Body of pancreas (tissue), 4 donors: Measurements from ENCODE around the gene WARS2. TPM values are rescaled to one million over a fixed set of nuclear protein-coding genes. Genes with fewer than 3 reads are reported as not detected.

Experiments
- ATAC-seq: fragments of 150-250 bp; one replicate; pipeline ENCODE4 v1.9.1; 2016
- DNase-seq, 4 donors: peaks; one replicate each; pipeline ENCODE4 v3.0.0-alpha.2; 2019
- H3K27ac ChIP-seq, 4 donors: fragments of 200-600 bp; sonication (generic); 1 replicate in 3 of 4; 2 replicates in 1 of 4; pipeline versions ENCODE4 v1.5.1 to v1.6.1; 2016 to 2019; ENCODE audit warnings: mild to moderate bottlenecking in 1 of 4, mixed read lengths in 1 of 4, moderate library complexity in 1 of 4
- H3K27me3 ChIP-seq, 2 donors: fragments of 200-600 bp; sonication (generic); one replicate each; pipeline ENCODE4 v1.6.0; 2016; ENCODE audit warnings: mild to moderate bottlenecking in 1 of 2
- H3K36me3 ChIP-seq, 2 donors: fragments of 200-600 bp; sonication (generic); replicated peaks in 1 of 2; 2 replicates each; pipeline ENCODE4 v1.5.1; 2016; ENCODE audit warnings: low read depth in 2 of 2; ENCODE audit not compliant: insufficient read depth in 1 of 2
- H3K4me1 ChIP-seq: fragments of 200-600 bp; sonication (generic); one replicate; pipeline ENCODE4 v1.6.0; 2016
- H3K4me3 ChIP-seq, 2 donors: fragments of 200-600 bp; sonication (generic); 1 replicate in 1 of 2; 2 replicates in 1 of 2; pipeline ENCODE4 v1.5.1; 2016 to 2019
- H3K9me3 ChIP-seq, 3 donors: fragments of 200-600 bp; sonication (generic); 1 replicate in 2 of 3; 2 replicates in 1 of 3; pipeline ENCODE4 v1.5.1; 2016
- CTCF ChIP-seq, 7 experiments: fragments of 450-650 bp in 4 of 7; fragments of 200-600 bp in 3 of 7; sonication (generic) in 3 of 7; IDR thresholded peaks; one replicate each; pipeline ENCODE4 v1.5.1; 2016 to 2019; ENCODE audit warnings: antibody characterized with exemption in 7 of 7
- POLR2A ChIP-seq, 3 donors: fragments of 450-650 bp; IDR thresholded peaks; one replicate each; pipeline ENCODE4 v1.6.1; 2016; ENCODE audit warnings: antibody characterized with exemption in 3 of 3, mild to moderate bottlenecking in 2 of 3
- WGBS, 2 donors: methylation state at CpG; one replicate each; pipeline ENCODE4 v1.1.5; 2017; 5-methylcytosine and 5-hydroxymethylcytosine counted together
- intact Hi-C: fragments of 100-400 bp; cut with DNase I; formaldehyde crosslinking; loops from one replicate; pipeline ENCODE4 v1.15.1; 2023
- total RNA-seq, 2 donors: library from RNA; depleted of rRNA; stranded (reverse); fragments of >200 nt; gene quantifications; one replicate each; pipeline ENCODE4 v1.1.0, GENCODE V29; 2016

WARS2 gene
- total RNA-seq, 2 donors from 2014 or later: 4.9 to 11.7 TPM

DNA sequence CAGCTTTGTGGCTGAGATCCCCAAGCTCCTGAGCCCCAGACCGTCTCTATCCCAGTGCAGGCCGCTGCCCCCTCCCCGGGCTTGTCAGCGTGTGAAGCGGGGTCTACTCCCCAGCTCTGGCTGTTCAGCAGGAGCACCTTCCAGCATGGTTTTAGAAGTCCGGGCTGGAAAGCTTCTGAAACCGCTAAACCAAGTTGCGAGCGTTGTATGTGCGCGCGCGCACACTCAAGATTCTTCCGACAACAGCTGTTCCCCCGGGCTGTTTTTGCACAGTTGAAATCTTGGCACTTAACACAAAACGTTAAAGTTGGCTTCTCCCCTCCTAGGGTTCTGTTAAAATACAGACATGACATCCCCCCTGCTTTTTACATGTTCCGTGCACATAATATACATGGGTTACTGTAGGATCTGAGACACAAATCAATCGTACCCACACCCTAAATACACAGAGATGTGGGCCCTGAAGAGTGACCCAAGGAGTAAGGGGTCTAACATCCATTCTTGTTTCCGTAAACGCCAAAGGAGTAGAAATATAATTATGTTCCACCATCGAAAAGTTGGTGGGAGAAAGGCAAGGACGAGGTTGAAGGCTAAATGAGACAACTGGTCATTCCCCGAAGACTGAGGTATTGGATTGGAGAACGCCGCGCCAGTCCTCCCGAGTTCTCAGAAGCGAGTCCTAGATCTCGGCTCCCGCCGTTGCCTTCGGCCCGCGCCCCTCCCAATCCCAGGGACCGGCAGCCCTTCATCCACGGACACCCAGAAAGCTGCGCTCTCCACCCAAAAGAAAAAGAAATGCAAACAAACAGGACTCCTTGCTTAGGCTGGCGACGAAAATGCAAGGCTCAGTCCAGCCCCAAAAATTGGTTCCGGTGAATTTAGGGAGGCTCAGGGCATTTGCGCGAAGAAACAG, 153.6 kb downstream of the WARS2 start:
- intact Hi-C loops: no loop called here
- DNase-seq: no peak
- no peak for ATAC-seq
- Histone ChIP-seq H3K27ac (no peak overlapping the region), H3K36me3 (no peaks in the 10 kb centered on the region), H3K27me3 (peaks cover 4 to 82% of the 10 kb centered on the region in 2 donors), H3K9me3 (peaks cover 0 to 5% (median 0%) of the 10 kb centered on the region in 3 donors), H3K4me1 (peaks cover 37% of the 10 kb centered on the region), H3K4me3 (peak overlapping the region in 1 of 2 donors; percentile 31)
- WGBS, 2 donors: 12 to 23% methylated on average over 38 to 42 of the region's 42 CpGs
- TF ChIP-seq CTCF (IDR thresholded peaks at IDR 0.05) (no peak), POLR2A (IDR thresholded peaks at IDR 0.05) (no peak)

- 13 to 19% methylated on average over 34 of the region's 34 CpGs for WGBS, 2 donors
- DNase-seq: no peak
- peaks cover 4 to 80% of the 10 kb centered on the region in 2 donors for H3K27me3 ChIP-seq
- H3K4me3 ChIP-seq: no peak overlapping the region
- TF ChIP-seq CTCF (IDR thresholded peaks at IDR 0.05) (no peak), POLR2A (IDR thresholded peaks at IDR 0.05) (no peak)
- H3K9me3 ChIP-seq: peaks cover 0 to 5% (median 0%) of the 10 kb centered on the region in 3 donors
- H3K27ac ChIP-seq: no peak overlapping the region
- no peak for ATAC-seq
- intact Hi-C loops: no loop called here
- H3K36me3 ChIP-seq: no peaks in the 10 kb centered on the region
- peaks cover 37% of the 10 kb centered on the region for H3K4me1 ChIP-seq
Measured at GRCh38 chr1:118985640-118986554, 154.6 kb downstream of the WARS2 start.

GRCh38 chr1:118984722-118985639, 155.5 kb downstream of the WARS2 start:
- TF ChIP-seq POLR2A (IDR thresholded peaks at IDR 0.05) (no peak), CTCF (IDR thresholded peaks at IDR 0.05) (no peak)
- no peak overlapping the region for H3K27ac ChIP-seq
- H3K4me1 ChIP-seq: peaks cover 39% of the 10 kb centered on the region
- no peak overlapping the region for H3K4me3 ChIP-seq
- WGBS, 2 donors: 18 to 28% methylated on average over 45 to 48 of the region's 48 CpGs
- peaks cover 4 to 77% of the 10 kb centered on the region in 2 donors for H3K27me3 ChIP-seq
- ATAC-seq (no peak), DNase-seq (no peak)
- no peaks in the 10 kb centered on the region for H3K36me3 ChIP-seq
- H3K9me3 ChIP-seq: peaks cover 0 to 5% (median 0%) of the 10 kb centered on the region in 3 donors
- intact Hi-C loops: no loop called here

DNA sequence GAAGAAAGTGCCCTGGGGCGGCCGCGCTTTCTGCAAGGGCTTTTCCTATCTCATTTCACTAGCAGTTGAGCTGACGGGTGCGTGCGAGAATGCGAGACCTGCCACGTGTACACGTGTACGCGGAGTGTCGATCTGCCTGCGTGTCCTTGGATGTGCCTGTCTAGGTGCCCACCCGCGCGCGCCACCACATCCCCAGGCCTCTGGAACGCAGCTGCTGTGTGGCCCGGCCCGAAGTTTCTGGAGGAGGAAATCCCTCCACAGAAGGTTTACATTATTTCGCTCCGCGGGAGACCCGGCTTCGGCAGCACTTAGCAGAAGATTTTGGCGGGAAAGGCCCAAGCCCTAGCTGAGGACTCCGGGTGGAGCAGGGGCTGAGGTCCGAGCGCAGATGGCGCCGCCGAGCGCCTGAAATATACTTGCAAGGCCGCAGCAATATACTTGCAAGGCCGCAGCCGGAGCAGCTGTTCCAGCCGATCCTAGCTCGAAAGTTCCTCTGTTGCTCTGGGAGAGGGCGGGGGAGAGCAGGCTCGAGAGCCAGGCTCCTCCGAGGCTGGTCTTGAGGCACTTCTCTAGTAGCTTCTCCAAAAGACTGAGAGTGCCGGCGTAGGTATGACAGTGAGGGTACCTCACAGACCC, 156.2 kb downstream of the WARS2 start:
- DNase-seq: peak in 2 of 4 donors; percentile 36 to 53
- no peaks in the 10 kb centered on the region for H3K36me3 ChIP-seq
- H3K4me1 ChIP-seq: peaks cover 47% of the 10 kb centered on the region
- TF ChIP-seq CTCF (IDR thresholded peaks at IDR 0.05): no peak
- TF ChIP-seq POLR2A (IDR thresholded peaks at IDR 0.05): no peak
- peak; percentile 56 for ATAC-seq
- WGBS, 2 donors: 11 to 38% methylated on average over 12 to 42 of the region's 43 CpGs
- intact Hi-C loops: no loop called here
- no peak overlapping the region for H3K27ac ChIP-seq
- no peak overlapping the region for H3K4me3 ChIP-seq
- peaks cover 0 to 5% (median 0%) of the 10 kb centered on the region in 3 donors for H3K9me3 ChIP-seq
- H3K27me3 ChIP-seq: peaks cover 6 to 77% of the 10 kb centered on the region in 2 donors
